K562 (cell line): ENCODE measurements around the gene TTC33. TPM values are rescaled to one million over a fixed set of nuclear protein-coding genes. Genes with fewer than 3 reads are reported as not detected.

Source experiments
- CEBPZ ChIP-seq: fragments of 150-350 bp; IDR thresholded peaks from 2 replicates; pipeline ENCODE4 v1.6.1; 2014; ENCODE audit warnings: low read depth, mild to moderate bottlenecking, low read length, borderline replicate concordance
- DDX20 ChIP-seq: fragments of 450-650 bp; IDR thresholded peaks from 2 replicates; pipeline ENCODE4 v1.6.1; 2016; ENCODE audit warnings: missing genetic modification characterization, low read depth, mild to moderate bottlenecking, missing compliant biosample characterization, moderate library complexity
- DMBX1 ChIP-seq: fragments of 250-450 bp; sonication (Bioruptor Pico); IDR thresholded peaks from 2 replicates; pipeline ENCODE4 v1.8.0; 2022; ENCODE audit warnings: inconsistent platforms, mild to moderate bottlenecking, moderate library complexity, borderline replicate concordance
- ILK ChIP-seq: fragments of 450-650 bp; IDR thresholded peaks from 2 replicates; pipeline ENCODE4 v1.6.1; 2016; ENCODE audit warnings: missing genetic modification characterization, low read depth, mild to moderate bottlenecking, missing compliant biosample characterization, moderate library complexity, borderline replicate concordance
- MTA3 ChIP-seq: fragments of 450-650 bp; formaldehyde crosslinking; IDR thresholded peaks from 2 replicates; pipeline ENCODE4 v1.6.1; 2017; ENCODE audit warnings: mild to moderate bottlenecking, borderline replicate concordance
- NR0B1 ChIP-seq: fragments of 450-650 bp; IDR thresholded peaks from one replicate; pipeline ENCODE4 v1.6.1; 2018; ENCODE audit warnings: mild to moderate bottlenecking, moderate library complexity; ENCODE audit not compliant: partially characterized antibody
- SP2 ChIP-seq: IDR thresholded peaks from 2 replicates; pipeline ENCODE4 v1.6.1; 2011; ENCODE audit warnings: mild to moderate bottlenecking, low read depth, low read length, moderate library complexity; ENCODE audit not compliant: poor library complexity, severe bottlenecking; ENCODE audit errors: extremely low read depth
- SRSF7 ChIP-seq: fragments of 200-400 bp; formaldehyde crosslinking; optimal IDR thresholded peaks from 2 replicates; pipeline ENCODE3; 2017; ENCODE audit warnings: mild to moderate bottlenecking, low read depth, low read length
- ZBTB11 ChIP-seq, 3 experiments: fragments of 200-800 bp in 1 of 3; fragments of 250-450 bp in 1 of 3; fragments of 450-650 bp in 1 of 3; sonication (Bioruptor Pico) in 1 of 3; sonication (Bioruptor generic) in 1 of 3; formaldehyde crosslinking in 1 of 3; IDR thresholded peaks; 2 replicates each; pipeline versions ENCODE4 v1.6.1 to v1.8.0; 2016 to 2022; ENCODE audit warnings: mild to moderate bottlenecking in 2 of 3, missing genetic modification characterization in 2 of 3, missing compliant biosample characterization in 1 of 3, moderate library complexity in 1 of 3
- ZNF324 ChIP-seq: fragments of 250-450 bp; sonication (Bioruptor Pico); IDR thresholded peaks from 2 replicates; pipeline ENCODE4 v1.4.0; 2020; ENCODE audit warnings: mild to moderate bottlenecking
- ZNF354B ChIP-seq: fragments of 250-450 bp; sonication (Bioruptor Pico); IDR thresholded peaks from 2 replicates; pipeline ENCODE4 v1.4.0; 2020
- ZNF639 ChIP-seq, 2 experiments: fragments of 200-800 bp in 1 of 2; sonication (Bioruptor generic) in 1 of 2; sonication (generic) in 1 of 2; formaldehyde crosslinking in 1 of 2; IDR thresholded peaks in 1 of 2; conservative IDR thresholded peaks in 1 of 2; 2 replicates each; pipeline versions ENCODE4 v1.5.0 to v1.6.1; 2016 to 2020; ENCODE audit warnings: missing compliant biosample characterization in 1 of 2, missing genetic modification characterization in 1 of 2, missing genetic modification reagents in 1 of 2
- ZNF695 ChIP-seq: fragments of 450-650 bp; formaldehyde crosslinking; IDR thresholded peaks from 2 replicates; pipeline ENCODE4 v1.4.0; 2020; ENCODE audit warnings: mild to moderate bottlenecking, moderate library complexity
- ZNF764 ChIP-seq: fragments of 250-450 bp; sonication (Bioruptor Pico); IDR thresholded peaks from 2 replicates; pipeline ENCODE4 v1.4.0; 2020; ENCODE audit warnings: low read depth, mild to moderate bottlenecking, moderate library complexity
- ZNF766 ChIP-seq: fragments of 200-800 bp; sonication (Bioruptor generic); conservative IDR thresholded peaks from 2 replicates; pipeline ENCODE4 v1.6.1; 2016; ENCODE audit warnings: missing genetic modification characterization, missing compliant biosample characterization
- polyA plus RNA-seq, 8 experiments: library from polyadenylated mRNA; depleted of rRNA in 4 of 8; stranded (reverse) in 5 of 8; unstranded in 3 of 8; fragments of >200 nt; fragmentation: Nextera tagmentation in 2 of 8; fragmentation: Illumina TruSeq in 1 of 8; extraction: Ambion mirVana in 2 of 8; extraction: Trizol in 1 of 8; gene quantifications; 2 replicates each; pipeline versions ENCODE4 v1.2.1 to v1.2.3, GENCODE V29; 2011 to 2014; ENCODE audit warnings: inconsistent platforms in 1 of 8, missing spikeins in 1 of 8
- total RNA-seq, 7 experiments: library from RNA; depleted of rRNA in 6 of 7; stranded (reverse); fragments of >200 nt in 6 of 7; fragmentation: Illumina TruSeq in 2 of 7; extraction: Trizol in 2 of 7; gene quantifications; 2 replicates each; pipeline versions ENCODE4 v1.2.1 to v1.2.3, GENCODE V29; 2011 to 2021; ENCODE audit warnings: low replicate concordance in 1 of 7

TTC33 gene
- total and polyA plus RNA-seq, 9 of the 15 experiments (the other 6 are each of a cell fraction or from before 2014, with no cell fraction given): 11.5 to 24.9 (median 21.1) TPM

GRCh38 chr5:40801771-40802562 lies 46.2 kb upstream of the TTC33 start (continued):
- TF ChIP-seq CEBPZ (no peak), ILK (tag) (no peak), ZNF695 (CRISPR knock-in tag) (no peak), SRSF7 (no peak), ZNF324 (no peak), ZNF354B (CRISPR knock-in tag) (no peak), ZNF639 (CRISPR knock-in tag; conservative IDR thresholded peaks at IDR 0.05 in 1 of 2, IDR thresholded peaks at IDR 0.05 in 1 of 2) (peak in 1 of 2 experiments; percentile 57; a peak in 1 of 4 replicates), DDX20 (no peak), SP2 (no peak), ZNF764 (CRISPR knock-in tag) (no peak), ZBTB11 (CRISPR knock-in tag; IDR thresholded peaks at IDR 0.05) (peak in 1 of 3 experiments; percentile 69; a peak in 1 of 6 replicates), NR0B1 (no peak), DMBX1 (CRISPR knock-in tag) (0 out of 2 replicates have a peak, but pooled peaks have one; percentile 24), MTA3 (peak; percentile 83; the same call in 1 of the 2 replicates), ZNF766 (peak; percentile 70)
